Fibroblast of lung (primary cell): ENCODE measurements around the gene HDAC4.

Experiments used
- EZH2 ChIP-seq: IDR thresholded peaks from 2 replicates; pipeline ENCODE4 v1.5.1; 2012; ENCODE audit warnings: low read length, control low read depth, mild to moderate bottlenecking; ENCODE audit errors: missing control alignments
- TF ChIP-seq, protein P1 (sequence below), 2 donors: IDR thresholded peaks in 1 of 2; conservative IDR thresholded peaks in 1 of 2; 1 replicate in 1 of 2; 2 replicates in 1 of 2; pipeline ENCODE4 v1.5.1; 2011 to 2012; ENCODE audit warnings: low read length in 2 of 2, control low read depth in 1 of 2, inconsistent platforms in 1 of 2, low read depth in 1 of 2, mild to moderate bottlenecking in 1 of 2

DNA sequence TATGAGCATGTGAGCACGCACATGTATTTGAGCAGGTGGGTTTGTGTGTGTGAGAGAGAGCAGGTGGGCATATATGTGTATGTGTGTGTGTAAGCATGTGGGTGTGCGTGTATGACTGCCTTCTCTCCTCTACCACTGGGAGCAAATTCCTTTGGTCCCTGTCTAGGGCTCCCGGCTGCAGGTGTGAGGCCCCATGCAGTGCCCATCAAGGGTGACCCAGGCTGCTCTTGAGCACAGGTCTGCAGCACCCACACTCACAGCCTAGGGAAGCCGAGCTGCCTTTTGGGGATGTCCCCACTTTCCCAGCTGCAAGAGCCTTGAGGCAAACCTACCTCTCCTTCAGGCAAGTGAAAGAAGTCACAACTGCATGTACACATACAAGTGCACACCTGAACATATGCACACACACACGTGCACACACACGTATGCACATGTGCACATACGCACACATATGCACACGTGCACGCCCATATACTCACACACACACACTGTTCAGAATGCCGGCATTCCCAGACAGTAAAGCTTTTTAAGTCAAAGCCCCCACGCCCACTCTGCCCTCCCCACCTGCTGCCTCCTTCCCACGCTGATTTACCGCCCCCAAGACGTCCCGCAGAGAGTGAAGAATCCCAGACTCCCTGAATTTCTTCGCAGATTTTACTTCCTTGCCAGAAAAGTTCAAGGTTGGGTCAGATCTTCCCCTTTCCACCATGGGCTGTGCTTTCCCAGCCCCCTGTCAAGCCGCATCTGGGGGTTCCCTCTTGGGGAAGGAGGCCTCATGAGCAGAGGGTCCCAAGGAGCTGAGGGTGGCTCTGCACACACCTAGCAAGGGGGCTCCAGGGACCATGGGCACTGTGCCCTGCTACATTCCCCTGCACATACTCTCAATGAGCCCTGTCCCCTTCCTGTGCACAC, 382.3 kb downstream of the HDAC4 start:
- TF ChIP-seq, protein P1, sequence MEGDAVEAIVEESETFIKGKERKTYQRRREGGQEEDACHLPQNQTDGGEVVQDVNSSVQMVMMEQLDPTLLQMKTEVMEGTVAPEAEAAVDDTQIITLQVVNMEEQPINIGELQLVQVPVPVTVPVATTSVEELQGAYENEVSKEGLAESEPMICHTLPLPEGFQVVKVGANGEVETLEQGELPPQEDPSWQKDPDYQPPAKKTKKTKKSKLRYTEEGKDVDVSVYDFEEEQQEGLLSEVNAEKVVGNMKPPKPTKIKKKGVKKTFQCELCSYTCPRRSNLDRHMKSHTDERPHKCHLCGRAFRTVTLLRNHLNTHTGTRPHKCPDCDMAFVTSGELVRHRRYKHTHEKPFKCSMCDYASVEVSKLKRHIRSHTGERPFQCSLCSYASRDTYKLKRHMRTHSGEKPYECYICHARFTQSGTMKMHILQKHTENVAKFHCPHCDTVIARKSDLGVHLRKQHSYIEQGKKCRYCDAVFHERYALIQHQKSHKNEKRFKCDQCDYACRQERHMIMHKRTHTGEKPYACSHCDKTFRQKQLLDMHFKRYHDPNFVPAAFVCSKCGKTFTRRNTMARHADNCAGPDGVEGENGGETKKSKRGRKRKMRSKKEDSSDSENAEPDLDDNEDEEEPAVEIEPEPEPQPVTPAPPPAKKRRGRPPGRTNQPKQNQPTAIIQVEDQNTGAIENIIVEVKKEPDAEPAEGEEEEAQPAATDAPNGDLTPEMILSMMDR (conservative IDR thresholded peaks at IDR 0.05 in 1 of 2, IDR thresholded peaks at IDR 0.05 in 1 of 2; ENCODE audit: low read depth in 1 of 2, low read length in 2 of 2) = no peak
- no peak for TF ChIP-seq EZH2
